GM12878 (cell line): ENCODE measurements around the gene RANBP1. TPM values are rescaled to one million over a fixed set of nuclear protein-coding genes. Genes with fewer than 3 reads are reported as not detected.

Experiments used
- ATAC-seq: fragments of 200-7000 bp; cut with Tn5 transposase; 3 replicates; pipeline ENCODE4 v1.9.1; 2020; ENCODE audit warnings: mild to moderate bottlenecking, moderate library complexity
- BruUV-seq: library from RNA; stranded (reverse); fragments of 400-500 nt; replicated peaks from 2 replicates; lab custom pipeline; 2021; lab: Mats Ljungman, UMichigan
- CTCF ChIA-PET: fragments of 300-600 bp; sonication (Branson Sonifier 250); formaldehyde crosslinking; extraction: SDS; loops from one replicate; lab custom pipeline; 2021; ENCODE audit warnings: inconsistent platforms; lab: Yijun Ruan, JAX
- POLR2A ChIA-PET: fragments of 350-600 bp; formaldehyde crosslinking; extraction: SDS; loops from one replicate; lab custom pipeline; 2021; ENCODE audit warnings: inconsistent platforms; lab: Charles Lee
- RAD21 ChIA-PET: fragments of 300-600 bp; sonication (Branson Sonifier 250); formaldehyde crosslinking; loops from one replicate; lab custom pipeline; 2023; ENCODE audit warnings: antibody characterized with exemption; ENCODE audit not compliant: unreplicated experiment; lab: Charles Lee
- SMC1A ChIA-PET: fragments of 300-600 bp; sonication (Branson Sonifier 250); formaldehyde crosslinking; loops from one replicate; lab custom pipeline; 2023; ENCODE audit not compliant: unreplicated experiment, uncharacterized antibody; lab: Charles Lee
- DNase-seq: peaks from one replicate; pipeline ENCODE4 v3.0.0-alpha.2; 2011; ENCODE audit warnings: low read depth, low spot score
- FAIRE-seq: peaks from 3 replicates; lab custom pipeline; 2011; peaks lifted over from hg19 to GRCh38; lab: Jason Lieb, UNC
- H2AFZ ChIP-seq: 2 replicates; pipeline ENCODE4 v1.6.0; 2011; ENCODE audit warnings: low read depth, low read length, control low read depth; ENCODE audit not compliant: control insufficient read depth
- H3K27ac ChIP-seq: 2 replicates; pipeline ENCODE4 v1.5.1; 2011; ENCODE audit warnings: control low read depth; ENCODE audit not compliant: control insufficient read depth, insufficient read depth
- H3K27me3 ChIP-seq, 2 experiments: replicated peaks in 1 of 2; 2 replicates each; pipeline versions ENCODE4 v1.6.0 to v1.6.1; 2011; ENCODE audit warnings: low read length in 1 of 2; ENCODE audit not compliant: control insufficient read depth in 2 of 2, insufficient read depth in 2 of 2
- H3K36me3 ChIP-seq, 2 experiments: 2 replicates each; pipeline ENCODE4 v1.5.1; 2011; ENCODE audit warnings: low read length in 1 of 2; ENCODE audit not compliant: control insufficient read depth in 2 of 2, insufficient read depth in 2 of 2
- H3K4me1 ChIP-seq: 2 replicates; pipeline ENCODE4 v1.6.1; 2011; ENCODE audit warnings: mild to moderate bottlenecking, low read length, moderate library complexity, mixed read lengths; ENCODE audit not compliant: control insufficient read depth, insufficient read depth
- H3K4me2 ChIP-seq: 2 replicates; pipeline ENCODE4 v1.6.0; 2011; ENCODE audit warnings: control low read depth; ENCODE audit not compliant: control insufficient read depth, insufficient read depth
- H3K4me3 ChIP-seq: fragments of 200-600 bp; sonication (generic); 2 replicates; pipeline ENCODE4 v1.5.1; 2016
- H3K79me2 ChIP-seq: 2 replicates; pipeline ENCODE4 v1.6.0; 2011; ENCODE audit warnings: low read length; ENCODE audit not compliant: control insufficient read depth, insufficient read depth
- H3K9ac ChIP-seq: 2 replicates; pipeline ENCODE4 v1.8.0; 2011; ENCODE audit warnings: low read length, control low read depth, mixed read lengths; ENCODE audit not compliant: control insufficient read depth, insufficient read depth
- H3K9me3 ChIP-seq: replicated peaks from 3 replicates; pipeline ENCODE4 v1.5.1; 2011; ENCODE audit warnings: mild to moderate bottlenecking, low read length; ENCODE audit not compliant: control insufficient read depth, insufficient read depth
- H4K20me1 ChIP-seq: 2 replicates; pipeline ENCODE4 v1.6.0; 2011; ENCODE audit not compliant: control insufficient read depth, insufficient read depth
- ATF7 ChIP-seq: fragments of 450-650 bp; IDR thresholded peaks from 2 replicates; pipeline ENCODE4 v1.6.1; 2016; ENCODE audit warnings: low read depth, mild to moderate bottlenecking
- RUNX3 ChIP-seq: IDR thresholded peaks from 2 replicates; pipeline ENCODE4 v1.6.1; 2012; ENCODE audit warnings: low read length, inconsistent platforms
- ZSCAN29 ChIP-seq: fragments of 450-650 bp; IDR thresholded peaks from 2 replicates; pipeline ENCODE4 v1.6.1; 2017; ENCODE audit warnings: mild to moderate bottlenecking, moderate library complexity
- WGBS: methylation state at CpG from one replicate; pipeline ENCODE4 v1.1.6; 2016; ENCODE audit warnings: low lambda C conversion rate; ENCODE audit not compliant: insufficient replicate concordance, insufficient coverage; ENCODE audit errors: missing lambda C conversion rate; 5-methylcytosine and 5-hydroxymethylcytosine counted together
- in situ Hi-C: fragments of 300-500 bp; cut with MboI; formaldehyde crosslinking; loops from 9 replicates; pipeline ENCODE4 v1.14.3; 2018; ENCODE audit warnings: mixed read lengths
- intact Hi-C: fragments of 100-400 bp; cut with micrococcal nuclease; formaldehyde crosslinking; loops from one replicate; pipeline ENCODE4 v1.14.2; 2022; ENCODE audit not compliant: unreplicated experiment
- polyA plus RNA-seq, 11 experiments: library from polyadenylated mRNA; depleted of rRNA in 4 of 11; unstranded in 6 of 11; stranded (reverse) in 5 of 11; fragments of >200 nt; fragmentation: Nextera tagmentation in 4 of 11; fragmentation: Illumina TruSeq in 1 of 11; extraction: Ambion mirVana in 4 of 11; extraction: Trizol in 1 of 11; gene quantifications; 1 replicate in 1 of 11; 2 replicates in 10 of 11; pipeline versions ENCODE4 v1.2.1 to v1.2.3, GENCODE V29; 2011 to 2016; ENCODE audit warnings: inconsistent platforms in 2 of 11, missing spikeins in 2 of 11, low read depth in 1 of 11
- total RNA-seq, 4 experiments: library from RNA; depleted of rRNA in 3 of 4; stranded (reverse); fragments of >200 nt in 3 of 4; fragmentation: Illumina TruSeq in 1 of 4; extraction: Trizol in 1 of 4; gene quantifications; 2 replicates each; pipeline versions ENCODE4 v1.2.1 to v1.2.3, GENCODE V29; 2013 to 2021
- TF ChIP-seq, protein P1 (sequence below): fragments of 450-650 bp; formaldehyde crosslinking; IDR thresholded peaks from 2 replicates; pipeline ENCODE4 v1.4.0; 2022; ENCODE audit warnings: mild to moderate bottlenecking, moderate library complexity

RANBP1 gene
- total and polyA plus RNA-seq, 10 of the 15 experiments (the other 5 are each of a cell fraction or from before 2014, with no cell fraction given): 55.3 to 808 (median 394) TPM

- H3K9ac ChIP-seq: no peak overlapping the region
- H3K4me2 ChIP-seq: no peak overlapping the region
- ATAC-seq (no peak), FAIRE-seq (no peak), DNase-seq (no peak)
- H2AFZ ChIP-seq: no peak overlapping the region
- ChIA-PET CTCF (interaction anchor here (1.1 kb wide), 1 partner anchor 75 kb away, joined by 3 read pairs; no protein-coding TSS in a partner anchor), RAD21 (no interaction called here), POLR2A (interaction anchor here (0.8 kb wide), 1 partner anchor 10 kb away, joined by 3 read pairs; no protein-coding TSS in a partner anchor), SMC1A (no interaction called here)
- BruUV-seq: no TSS peak
- no peak overlapping the region for H3K27ac ChIP-seq
- no peaks in the 10 kb centered on the region for H3K27me3 ChIP-seq
- no peaks in the 10 kb centered on the region for H3K79me2 ChIP-seq
- no peak overlapping the region for H3K4me3 ChIP-seq
- TF ChIP-seq ZSCAN29: no peak
- TF ChIP-seq ATF7: no peak
- TF ChIP-seq, protein P1, sequence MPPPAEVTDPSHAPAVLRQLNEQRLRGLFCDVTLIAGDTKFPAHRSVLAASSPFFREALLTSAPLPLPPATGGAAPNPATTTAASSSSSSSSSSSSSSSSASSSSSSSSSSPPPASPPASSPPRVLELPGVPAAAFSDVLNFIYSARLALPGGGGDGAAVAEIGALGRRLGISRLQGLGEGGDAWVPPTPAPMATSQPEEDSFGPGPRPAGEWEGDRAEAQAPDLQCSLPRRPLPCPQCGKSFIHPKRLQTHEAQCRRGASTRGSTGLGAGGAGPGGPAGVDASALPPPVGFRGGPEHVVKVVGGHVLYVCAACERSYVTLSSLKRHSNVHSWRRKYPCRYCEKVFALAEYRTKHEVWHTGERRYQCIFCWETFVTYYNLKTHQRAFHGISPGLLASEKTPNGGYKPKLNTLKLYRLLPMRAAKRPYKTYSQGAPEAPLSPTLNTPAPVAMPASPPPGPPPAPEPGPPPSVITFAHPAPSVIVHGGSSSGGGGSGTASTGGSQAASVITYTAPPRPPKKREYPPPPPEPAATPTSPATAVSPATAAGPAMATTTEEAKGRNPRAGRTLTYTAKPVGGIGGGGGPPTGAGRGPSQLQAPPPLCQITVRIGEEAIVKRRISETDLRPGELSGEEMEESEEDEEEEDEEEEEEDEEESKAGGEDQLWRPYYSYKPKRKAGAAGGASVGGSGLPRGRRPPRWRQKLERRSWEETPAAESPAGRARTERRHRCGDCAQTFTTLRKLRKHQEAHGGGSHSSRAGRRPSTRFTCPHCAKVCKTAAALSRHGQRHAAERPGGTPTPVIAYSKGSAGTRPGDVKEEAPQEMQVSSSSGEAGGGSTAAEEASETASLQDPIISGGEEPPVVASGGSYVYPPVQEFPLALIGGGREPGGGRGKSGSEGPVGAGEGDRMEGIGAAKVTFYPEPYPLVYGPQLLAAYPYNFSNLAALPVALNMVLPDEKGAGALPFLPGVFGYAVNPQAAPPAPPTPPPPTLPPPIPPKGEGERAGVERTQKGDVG (CRISPR knock-in tag): no peak
- TF ChIP-seq RUNX3: no peak
- whole genome bisulfite sequencing: 100% methylated on average over 2 of the region's 2 CpGs
- peaks cover 27 to 28% of the 10 kb centered on the region in 2 experiments for H3K36me3 ChIP-seq
- H3K9me3 ChIP-seq: no peaks in the 10 kb centered on the region
- H4K20me1 ChIP-seq: no peaks in the 10 kb centered on the region
- intact Hi-C loops (no loop called here), in situ Hi-C loops (no loop called here)
- H3K4me1 ChIP-seq: no peaks in the 10 kb centered on the region
These were observed 19.1 kb upstream of the RANBP1 start for GRCh38 chr22:20096574-20097420.
